HG03469 (cell line): ENCODE data around the gene ZBTB12.
"Not testable (repeated sequence)": the region's sequence is repeated elsewhere in the genome, so short reads cannot be mapped to it uniquely, and the experiment has no call there.

Experiments used
- ATAC-seq: cut with Tn5 transposase; IDR thresholded peaks from one replicate; pipeline ENCODE4 v1.9.1; 2021; ENCODE audit warnings: mild to moderate bottlenecking, moderate library complexity, moderate number of reproducible peaks; ENCODE audit not compliant: unreplicated experiment

The ZBTB12 gene

DNA sequence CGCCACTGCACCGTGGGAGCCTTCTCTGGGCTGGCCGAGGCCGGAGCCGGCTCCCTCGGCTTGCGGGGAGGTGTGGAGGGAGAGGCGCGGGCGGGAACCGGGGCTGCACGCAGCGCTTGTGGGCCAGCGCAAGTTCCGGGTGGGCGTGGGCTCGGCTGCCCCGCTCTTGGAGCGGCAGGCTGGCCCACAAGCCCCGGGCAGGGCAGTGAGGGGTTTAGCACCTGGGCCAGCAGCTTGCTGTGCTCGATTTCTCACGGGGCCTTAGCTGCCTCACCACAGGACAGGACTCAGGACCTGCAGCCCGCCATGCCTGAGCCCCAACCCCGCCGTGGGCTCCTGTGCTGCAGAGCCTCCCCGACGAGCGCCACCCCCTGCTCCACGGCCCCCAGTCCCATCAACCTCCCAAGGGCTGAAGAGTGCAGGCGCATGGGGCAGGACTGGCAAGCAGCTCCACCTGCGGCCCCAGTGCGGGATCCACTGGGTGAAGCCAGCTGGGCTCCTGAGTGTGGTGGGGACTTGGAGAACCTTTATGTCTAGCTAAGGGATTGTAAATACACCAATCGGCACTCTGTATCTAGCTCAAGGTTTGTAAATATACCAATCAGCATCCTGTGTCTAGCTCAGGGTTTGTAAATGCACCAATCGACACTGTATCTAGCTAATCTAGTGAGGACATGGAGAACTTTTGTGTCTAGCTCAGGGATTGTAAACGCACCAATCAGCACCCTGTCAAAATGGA lies 49.7 kb downstream of the ZBTB12 start:
- not testable (repeated sequence) for ATAC-seq

GRCh38 chr6:31851485-31851832 lies 50.4 kb downstream of the ZBTB12 start:
- no peak for ATAC-seq

DNA sequence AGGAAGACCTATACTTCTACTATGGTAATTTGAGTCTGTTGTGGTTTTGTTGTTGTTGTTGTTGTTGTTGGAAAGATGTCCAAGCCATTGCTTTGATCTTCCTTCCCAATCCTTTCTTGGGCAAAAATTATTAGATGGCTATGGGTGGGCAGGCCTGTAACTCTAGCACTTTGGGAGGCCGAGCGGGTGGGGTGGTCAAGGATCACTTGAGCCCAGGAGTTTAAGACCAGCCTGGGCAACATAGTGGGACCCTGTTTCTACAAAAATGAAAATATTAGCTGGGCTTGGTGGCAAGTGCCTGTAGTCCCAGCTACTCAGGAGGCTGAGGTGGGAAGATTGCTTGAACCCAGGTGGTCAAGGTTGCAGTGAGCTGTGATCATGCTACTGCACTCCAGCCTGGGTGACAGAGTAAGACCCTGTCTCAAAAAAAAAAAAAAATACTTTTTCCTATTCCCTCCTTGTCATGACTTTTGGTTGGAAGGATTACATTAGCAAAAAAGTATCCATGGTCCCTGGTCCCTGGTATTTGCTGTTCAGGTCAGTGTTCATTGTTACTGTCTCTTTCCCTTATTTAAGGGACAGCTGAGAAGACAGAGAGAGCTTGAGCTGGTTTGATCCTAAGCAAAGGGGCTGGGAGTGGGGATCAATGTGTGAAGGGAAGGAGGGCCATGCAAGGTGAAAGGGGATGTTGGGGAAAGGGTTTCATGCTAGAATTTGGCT lies 51.0 kb downstream of the ZBTB12 start:
- no peak for ATAC-seq
